C4-2B (cell line): Measurements from ENCODE around the gene ZNF367.

Experiments used
- CTCF ChIP-seq: fragments of 450-650 bp; conservative IDR thresholded peaks from 2 replicates; pipeline ENCODE4 v1.5.1; 2017; ENCODE audit warnings: mild to moderate bottlenecking
- ZFX ChIP-seq: fragments of 450-650 bp; IDR thresholded peaks from 2 replicates; pipeline ENCODE4 v1.6.1; 2017

DNA sequence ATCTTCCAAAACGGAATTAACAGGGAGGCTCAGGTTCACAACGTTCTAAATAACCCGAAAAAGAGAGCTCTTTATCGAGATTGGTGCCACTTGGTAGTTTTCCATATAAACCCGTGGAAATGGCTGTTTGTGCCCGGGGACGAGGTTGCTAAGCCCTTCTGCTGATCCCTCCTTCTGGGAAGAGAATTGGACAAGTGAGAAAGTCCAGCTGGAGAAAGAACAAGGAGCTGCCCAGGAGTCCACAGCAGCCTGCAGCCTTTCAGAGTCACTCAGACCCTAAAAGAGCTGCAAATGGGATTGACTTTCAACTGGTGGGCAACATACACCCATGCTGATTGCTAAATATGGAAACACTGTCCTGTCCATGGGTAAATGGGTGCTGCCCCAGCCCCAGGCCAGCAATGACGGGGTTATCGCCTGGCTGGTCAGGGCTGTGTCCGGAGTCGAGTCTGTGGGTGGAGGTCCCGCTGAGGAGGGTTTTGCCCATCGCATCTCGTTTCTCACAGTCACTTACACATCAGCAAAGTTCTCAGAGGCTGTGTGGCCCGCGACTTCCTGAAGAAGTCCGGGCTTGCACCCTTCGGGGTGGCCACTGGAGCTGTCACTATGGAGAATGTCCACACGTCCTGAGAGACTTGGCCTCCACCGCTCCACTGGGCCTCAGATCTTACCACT lies 75.5 kb downstream of the ZNF367 start:
- TF ChIP-seq CTCF = no peak
- TF ChIP-seq ZFX = no peak
